Mucosa of stomach (tissue), 1 donor: ENCODE results near the gene SEMA3G.

Experiments
- H3K27me3 ChIP-seq: one replicate; pipeline ENCODE4 v1.7.0; 2013; ENCODE audit warnings: mild to moderate bottlenecking, low read length; ENCODE audit not compliant: control insufficient read depth, insufficient read depth
- H3K36me3 ChIP-seq: one replicate; pipeline ENCODE4 v1.7.0; 2013; ENCODE audit warnings: low read length; ENCODE audit not compliant: control insufficient read depth, insufficient read depth
- H3K4me1 ChIP-seq: one replicate; pipeline ENCODE4 v1.7.0; 2013; ENCODE audit warnings: mild to moderate bottlenecking, low read length; ENCODE audit not compliant: control insufficient read depth, insufficient read depth
- H3K4me3 ChIP-seq: one replicate; pipeline ENCODE4 v1.7.0; 2013; ENCODE audit warnings: low read length
- H3K9ac ChIP-seq: one replicate; pipeline ENCODE4 v1.7.0; 2013; ENCODE audit warnings: mild to moderate bottlenecking, low read length, moderate library complexity
- H3K9me3 ChIP-seq: one replicate; pipeline ENCODE4 v1.7.0; 2013; ENCODE audit warnings: mild to moderate bottlenecking, low read length, moderate library complexity; ENCODE audit not compliant: control insufficient read depth
- donor health status: Pancreatic carcinoma.

The SEMA3G gene

GRCh38 chr3:52406791-52407510, 38.0 kb downstream of the SEMA3G start:
- no peak overlapping the region for H3K9ac ChIP-seq
- no peak overlapping the region for H3K4me3 ChIP-seq
- no peaks in the 10 kb centered on the region for H3K9me3 ChIP-seq
- peaks cover 40% of the 10 kb centered on the region for H3K4me1 ChIP-seq
- H3K36me3 ChIP-seq = peaks cover 54% of the 10 kb centered on the region
- no peaks in the 10 kb centered on the region for H3K27me3 ChIP-seq

DNA sequence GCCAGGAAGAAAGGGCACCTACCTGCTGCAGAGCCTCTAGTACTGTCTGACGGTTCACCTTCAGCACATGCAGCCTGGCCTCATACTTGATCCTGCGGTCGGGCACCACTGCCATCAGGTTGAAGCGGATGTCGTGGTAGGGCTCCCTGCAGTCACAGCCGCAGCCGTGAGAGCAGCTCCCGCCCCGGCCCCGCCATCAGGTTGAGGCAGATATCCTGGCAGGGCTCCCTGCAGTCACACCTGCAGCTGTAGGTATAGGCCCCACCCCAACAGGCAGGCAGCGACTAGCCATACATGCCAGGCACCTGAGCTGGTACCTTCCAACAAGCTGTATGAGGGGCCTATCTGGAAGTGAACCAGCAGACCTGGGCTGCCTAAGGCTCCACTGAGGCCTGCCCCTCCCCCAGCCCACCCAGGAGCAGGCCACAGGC, 38.7 kb downstream of the SEMA3G start:
- Histone ChIP-seq H3K9ac (no peak overlapping the region), H3K4me1 (peaks cover 37% of the 10 kb centered on the region), H3K9me3 (no peaks in the 10 kb centered on the region), H3K27me3 (no peaks in the 10 kb centered on the region), H3K36me3 (peaks cover 60% of the 10 kb centered on the region), H3K4me3 (no peak overlapping the region)

- Histone ChIP-seq H3K9me3 (no peaks in the 10 kb centered on the region), H3K4me1 (peaks cover 40% of the 10 kb centered on the region), H3K27me3 (no peaks in the 10 kb centered on the region), H3K4me3 (no peak overlapping the region), H3K36me3 (peaks cover 60% of the 10 kb centered on the region), H3K9ac (no peak overlapping the region)
Observed at GRCh38 chr3:52405601-52406110, 39.2 kb downstream of the SEMA3G start.

- no peaks in the 10 kb centered on the region for H3K27me3 ChIP-seq
- no peaks in the 10 kb centered on the region for H3K9me3 ChIP-seq
- peaks cover 60% of the 10 kb centered on the region for H3K36me3 ChIP-seq
- peaks cover 46% of the 10 kb centered on the region for H3K4me1 ChIP-seq
- no peak overlapping the region for H3K9ac ChIP-seq
- no peak overlapping the region for H3K4me3 ChIP-seq
Observed at GRCh38 chr3:52405066-52405465, 39.8 kb downstream of the SEMA3G start.

GRCh38 chr3:52404391-52404790, 40.5 kb downstream of the SEMA3G start:
- peaks cover 60% of the 10 kb centered on the region for H3K36me3 ChIP-seq
- peaks cover 52% of the 10 kb centered on the region for H3K4me1 ChIP-seq
- no peaks in the 10 kb centered on the region for H3K27me3 ChIP-seq
- H3K9ac ChIP-seq = no peak overlapping the region
- no peak overlapping the region for H3K4me3 ChIP-seq
- no peaks in the 10 kb centered on the region for H3K9me3 ChIP-seq

DNA sequence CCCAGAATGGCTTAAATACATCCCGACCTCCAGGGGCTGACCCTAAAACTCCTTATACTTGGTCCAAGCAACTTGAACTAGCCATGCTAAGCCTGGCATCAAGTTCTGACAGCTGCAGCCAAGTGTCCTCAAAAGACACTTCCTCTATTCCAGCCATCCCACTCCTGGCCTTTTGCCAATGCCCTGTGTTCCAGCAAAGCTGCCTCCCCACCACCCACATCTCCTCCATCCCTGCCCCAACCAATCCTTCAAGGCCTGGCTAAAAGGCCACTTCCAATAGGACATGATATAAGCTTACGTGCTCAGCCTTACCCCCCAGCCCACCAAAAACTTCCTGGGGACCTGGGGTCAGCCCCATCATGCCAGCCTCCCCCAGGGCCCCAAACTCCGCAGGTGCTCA, 40.9 kb downstream of the SEMA3G start:
- Histone ChIP-seq H3K9me3 (no peaks in the 10 kb centered on the region), H3K27me3 (no peaks in the 10 kb centered on the region), H3K4me1 (peaks cover 47% of the 10 kb centered on the region), H3K4me3 (no peak overlapping the region), H3K36me3 (peaks cover 60% of the 10 kb centered on the region), H3K9ac (no peak overlapping the region)

DNA sequence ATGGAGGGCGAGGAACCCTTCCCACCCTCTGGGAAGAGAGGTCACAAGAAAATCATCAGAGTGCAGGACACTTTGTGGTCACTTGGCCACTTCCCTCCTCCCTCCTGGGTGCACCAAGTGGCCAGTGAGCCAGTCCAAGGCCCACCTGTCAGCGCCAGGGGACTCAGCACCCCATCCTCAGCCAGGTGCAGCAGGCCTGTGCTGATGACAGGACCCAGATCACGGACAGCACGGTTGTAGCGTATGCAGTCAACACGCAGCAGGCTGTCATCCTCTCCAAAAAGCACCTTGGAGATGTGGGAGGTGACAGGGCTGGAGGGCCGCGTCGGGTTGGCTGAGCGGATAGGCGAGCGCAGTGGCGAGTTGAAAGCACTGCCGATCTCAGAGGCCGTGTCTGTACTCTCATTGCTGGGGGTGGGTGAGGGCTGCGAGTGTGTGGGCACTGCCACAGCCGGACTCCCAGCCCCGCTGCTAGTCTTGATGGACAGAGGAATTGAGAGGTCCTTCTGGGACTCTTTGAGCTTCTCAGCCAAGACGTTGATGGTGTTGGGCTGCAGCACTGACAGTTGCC, 41.5 kb downstream of the SEMA3G start:
- no peak overlapping the region for H3K4me3 ChIP-seq
- no peaks in the 10 kb centered on the region for H3K27me3 ChIP-seq
- peaks cover 56% of the 10 kb centered on the region for H3K36me3 ChIP-seq
- no peak overlapping the region for H3K9ac ChIP-seq
- H3K4me1 ChIP-seq = peaks cover 41% of the 10 kb centered on the region
- no peaks in the 10 kb centered on the region for H3K9me3 ChIP-seq

- Histone ChIP-seq H3K27me3 (no peaks in the 10 kb centered on the region), H3K4me3 (no peak overlapping the region), H3K4me1 (peaks cover 36% of the 10 kb centered on the region), H3K9ac (no peak overlapping the region), H3K36me3 (peaks cover 51% of the 10 kb centered on the region), H3K9me3 (no peaks in the 10 kb centered on the region)
Observed at GRCh38 chr3:52402706-52403270, 42.1 kb downstream of the SEMA3G start.

- Histone ChIP-seq H3K27me3 (no peaks in the 10 kb centered on the region), H3K4me1 (peaks cover 36% of the 10 kb centered on the region), H3K9ac (no peak overlapping the region), H3K9me3 (no peaks in the 10 kb centered on the region), H3K4me3 (no peak overlapping the region), H3K36me3 (peaks cover 44% of the 10 kb centered on the region)
Observed at GRCh38 chr3:52402101-52402521, 42.8 kb downstream of the SEMA3G start.

DNA sequence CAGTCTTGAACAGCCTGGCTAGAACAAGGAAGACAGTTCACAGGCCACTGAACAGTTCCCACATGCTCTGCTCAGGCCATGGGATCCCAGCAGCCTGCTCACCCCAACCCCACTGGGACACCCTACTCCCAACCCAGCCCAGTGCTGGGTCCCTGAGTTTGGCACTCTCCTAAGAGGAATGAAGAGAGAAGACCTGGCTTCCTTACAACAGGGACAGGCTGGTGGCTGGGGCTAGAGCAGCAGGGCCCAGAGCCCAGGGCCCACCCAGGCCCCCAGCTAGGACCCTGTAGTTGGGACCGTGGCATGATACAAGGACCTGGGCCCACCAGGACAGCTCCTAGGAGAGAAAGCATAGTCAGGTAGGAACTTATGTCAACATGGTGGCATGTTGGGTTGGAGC, 43.4 kb downstream of the SEMA3G start:
- Histone ChIP-seq H3K27me3 (no peaks in the 10 kb centered on the region), H3K9me3 (no peaks in the 10 kb centered on the region), H3K36me3 (peaks cover 39% of the 10 kb centered on the region), H3K4me1 (peaks cover 31% of the 10 kb centered on the region), H3K4me3 (no peak overlapping the region), H3K9ac (no peak overlapping the region)

GRCh38 chr3:52401021-52401420, 43.9 kb downstream of the SEMA3G start:
- no peak overlapping the region for H3K4me3 ChIP-seq
- peaks cover 28% of the 10 kb centered on the region for H3K4me1 ChIP-seq
- no peaks in the 10 kb centered on the region for H3K27me3 ChIP-seq
- peaks cover 37% of the 10 kb centered on the region for H3K36me3 ChIP-seq
- H3K9ac ChIP-seq = no peak overlapping the region
- no peaks in the 10 kb centered on the region for H3K9me3 ChIP-seq

DNA sequence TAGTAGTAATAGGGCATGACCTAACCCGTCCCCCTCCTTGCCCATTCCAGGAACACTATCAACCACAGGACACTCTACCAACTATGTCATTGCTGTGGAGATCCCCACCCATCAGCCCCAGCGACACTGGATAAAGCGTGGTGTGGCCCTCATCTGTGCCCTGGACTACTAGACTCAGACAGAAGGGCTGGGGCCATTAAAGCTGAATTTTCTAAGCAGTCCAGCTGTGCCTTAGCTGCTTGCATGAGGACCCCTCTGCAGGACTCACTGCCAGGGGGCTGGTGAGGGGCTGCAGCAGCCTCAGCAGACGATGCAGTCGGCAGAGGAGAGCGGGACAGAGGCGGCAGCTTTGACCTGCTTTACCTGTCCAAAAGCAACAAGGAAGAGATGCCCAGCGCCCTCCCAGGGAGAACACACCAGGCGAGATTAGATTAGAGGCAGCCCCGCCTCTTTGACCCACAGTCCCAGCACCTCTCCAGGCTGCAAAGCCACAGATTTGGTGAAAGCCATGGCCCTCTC, 44.6 kb downstream of the SEMA3G start:
- Histone ChIP-seq H3K36me3 (peaks cover 32% of the 10 kb centered on the region), H3K9ac (no peak overlapping the region), H3K27me3 (no peaks in the 10 kb centered on the region), H3K4me1 (peaks cover 23% of the 10 kb centered on the region), H3K4me3 (no peak overlapping the region), H3K9me3 (no peaks in the 10 kb centered on the region)
